Mesendoderm (in vitro differentiated cells): ENCODE results near the gene ABCB4.
A peak's percentile ranks its signal among the peaks of the same experiment; 100 is the strongest.
"Not testable (repeated sequence)": the region's sequence is repeated elsewhere in the genome, so short reads cannot be mapped to it uniquely, and the experiment has no call there.

Source experiments
- DNase-seq: peaks from one replicate; pipeline ENCODE4 v3.0.0; 2013
- H2AK5ac ChIP-seq: 2 replicates; pipeline ENCODE4 v1.6.1; 2013; ENCODE audit warnings: low read length, inconsistent platforms
- H2BK120ac ChIP-seq: 2 replicates; pipeline ENCODE4 v1.6.1; 2013; ENCODE audit warnings: low read depth, mild to moderate bottlenecking, low read length, moderate library complexity, mixed read lengths
- H2BK15ac ChIP-seq: replicated peaks from 2 replicates; pipeline ENCODE4 v1.6.1; 2013; ENCODE audit warnings: low read depth, mild to moderate bottlenecking, moderate library complexity
- H2BK5ac ChIP-seq: 2 replicates; pipeline ENCODE4 v1.6.1; 2013; ENCODE audit warnings: low read length, inconsistent platforms
- H3K18ac ChIP-seq: 2 replicates; pipeline ENCODE4 v1.6.1; 2013; ENCODE audit warnings: mild to moderate bottlenecking, low read length, mixed read lengths
- H3K23ac ChIP-seq: one replicate; pipeline ENCODE4 v1.6.1; 2013; ENCODE audit warnings: low read length
- H3K27ac ChIP-seq: 2 replicates; pipeline ENCODE4 v1.5.1; 2013; ENCODE audit warnings: low read depth, mild to moderate bottlenecking, inconsistent platforms, low read length, moderate library complexity
- H3K27me3 ChIP-seq: 2 replicates; pipeline ENCODE4 v1.6.1; 2013; ENCODE audit warnings: low read length, control low read depth, mild to moderate bottlenecking, inconsistent platforms; ENCODE audit not compliant: insufficient read depth, poor library complexity
- H3K36me3 ChIP-seq: 2 replicates; pipeline ENCODE4 v1.6.1; 2013; ENCODE audit warnings: low read length, inconsistent platforms; ENCODE audit not compliant: control insufficient read depth, insufficient read depth
- H3K4ac ChIP-seq: one replicate; pipeline ENCODE4 v1.6.1; 2013; ENCODE audit warnings: low read depth, mild to moderate bottlenecking, low read length, moderate library complexity
- H3K4me1 ChIP-seq: 2 replicates; pipeline ENCODE4 v1.6.1; 2013; ENCODE audit warnings: low read depth, low read length, inconsistent platforms; ENCODE audit not compliant: control insufficient read depth
- H3K4me2 ChIP-seq: 2 replicates; pipeline ENCODE4 v1.6.1; 2013; ENCODE audit warnings: low read length
- H3K4me3 ChIP-seq: 2 replicates; pipeline ENCODE4 v1.5.1; 2013; ENCODE audit warnings: mild to moderate bottlenecking, low read length
- H3K56ac ChIP-seq: one replicate; pipeline ENCODE4 v1.6.1; 2013; ENCODE audit warnings: low read length
- H3K79me1 ChIP-seq: 2 replicates; pipeline ENCODE4 v1.6.1; 2013; ENCODE audit warnings: low read length, inconsistent platforms
- H3K79me2 ChIP-seq: 2 replicates; pipeline ENCODE4 v1.6.1; 2013; ENCODE audit warnings: mild to moderate bottlenecking, low read length; ENCODE audit not compliant: control insufficient read depth, insufficient read depth
- H3K9ac ChIP-seq: 2 replicates; pipeline ENCODE4 v1.6.1; 2013; ENCODE audit warnings: low read length, inconsistent platforms
- H4K5ac ChIP-seq: one replicate; pipeline ENCODE4 v1.6.1; 2013; ENCODE audit warnings: low read length
- H4K8ac ChIP-seq: one replicate; pipeline ENCODE4 v1.6.1; 2013; ENCODE audit warnings: low read depth, mild to moderate bottlenecking, control low read depth, low read length, moderate library complexity
- WGBS: extraction: QIAGEN DNeasy Blood & Tissue Kit; methylation state at CpG from one replicate; pipeline ENCODE4 v1.1.7; 2013; ENCODE audit warnings: low lambda C conversion rate, missing lambda C conversion rate; ENCODE audit not compliant: insufficient coverage; ENCODE audit errors: extremely low coverage; 5-methylcytosine and 5-hydroxymethylcytosine counted together

Gene ABCB4

GRCh38 chr7:87464830-87465533 is 10.5 kb downstream of the ABCB4 start:
- not testable (repeated sequence) for H2BK15ac ChIP-seq, H3K27ac ChIP-seq, H3K4me1 ChIP-seq, H2BK5ac ChIP-seq, H3K79me2 ChIP-seq, H4K5ac ChIP-seq, H3K4ac ChIP-seq, H3K4me3 ChIP-seq, H3K36me3 ChIP-seq, H3K18ac ChIP-seq, H3K9ac ChIP-seq, H2AK5ac ChIP-seq, H2BK120ac ChIP-seq, H3K23ac ChIP-seq, H3K27me3 ChIP-seq, H3K79me1 ChIP-seq, H3K4me2 ChIP-seq, H4K8ac ChIP-seq
- peak; percentile 81 for DNase-seq
- WGBS, result no CpG with 5 or more reads among the region's 16 CpGs
- H3K56ac ChIP-seq, result peak overlapping the region; percentile 49

- no peak overlapping the region for H3K56ac ChIP-seq
- H3K4me1 ChIP-seq, result no peaks in the 10 kb centered on the region
- no peak overlapping the region for H3K4ac ChIP-seq
- no peak overlapping the region for H2BK120ac ChIP-seq
- DNase-seq, result no peak
- H3K18ac ChIP-seq, result no peak overlapping the region
- no peak overlapping the region for H3K23ac ChIP-seq
- H3K4me3 ChIP-seq, result no peak overlapping the region
- H3K36me3 ChIP-seq, result no peaks in the 10 kb centered on the region
- no peaks in the 10 kb centered on the region for H3K27me3 ChIP-seq
- no peak overlapping the region for H2BK15ac ChIP-seq
- no peak overlapping the region for H4K8ac ChIP-seq
- H2BK5ac ChIP-seq, result no peak overlapping the region
- no peaks in the 10 kb centered on the region for H3K79me2 ChIP-seq
- H3K9ac ChIP-seq, result no peak overlapping the region
- no peak overlapping the region for H2AK5ac ChIP-seq
- no CpG with 5 or more reads among the region's 2 CpGs for WGBS
- no peak overlapping the region for H4K5ac ChIP-seq
- H3K79me1 ChIP-seq, result no peaks in the 10 kb centered on the region
- no peak overlapping the region for H3K27ac ChIP-seq
- no peak overlapping the region for H3K4me2 ChIP-seq
These were observed 11.5 kb downstream of the ABCB4 start for GRCh38 chr7:87463982-87464381.

GRCh38 chr7:87460444-87460843 is 15.0 kb downstream of the ABCB4 start:
- not testable (repeated sequence) for H3K18ac ChIP-seq, H3K79me2 ChIP-seq, H2BK120ac ChIP-seq, H3K9ac ChIP-seq, H3K4me3 ChIP-seq, H3K4me1 ChIP-seq, H3K79me1 ChIP-seq, H3K27ac ChIP-seq, H3K4ac ChIP-seq, H4K8ac ChIP-seq, H2BK5ac ChIP-seq, H4K5ac ChIP-seq, H3K4me2 ChIP-seq, H3K36me3 ChIP-seq, H2BK15ac ChIP-seq, H2AK5ac ChIP-seq, H3K56ac ChIP-seq, H3K27me3 ChIP-seq, H3K23ac ChIP-seq, DNase-seq
- WGBS, result no CpG with 5 or more reads among the region's 3 CpGs

- Histone ChIP-seq H2BK15ac (no peak overlapping the region), H3K18ac (no peak overlapping the region), H2BK5ac (no peak overlapping the region), H3K4me2 (no peak overlapping the region), H3K79me2 (no peaks in the 10 kb centered on the region), H3K9ac (no peak overlapping the region), H2BK120ac (no peak overlapping the region), H3K27me3 (no peaks in the 10 kb centered on the region), H3K79me1 (no peaks in the 10 kb centered on the region), H4K5ac (no peak overlapping the region), H3K27ac (no peak overlapping the region), H3K4me1 (no peaks in the 10 kb centered on the region), H3K4ac (no peak overlapping the region), H3K56ac (no peak overlapping the region), H3K4me3 (no peak overlapping the region), H3K36me3 (no peaks in the 10 kb centered on the region), H2AK5ac (no peak overlapping the region), H4K8ac (no peak overlapping the region), H3K23ac (no peak overlapping the region)
- no CpG with 5 or more reads among the region's 2 CpGs for WGBS
- no peak for DNase-seq
These were observed 15.5 kb downstream of the ABCB4 start for GRCh38 chr7:87459941-87460340.

GRCh38 chr7:87458148-87458547 is 17.3 kb downstream of the ABCB4 start:
- Histone ChIP-seq H2BK120ac (no peak overlapping the region), H4K8ac (no peak overlapping the region), H2AK5ac (no peak overlapping the region), H3K4me1 (no peaks in the 10 kb centered on the region), H3K23ac (no peak overlapping the region), H3K79me2 (no peaks in the 10 kb centered on the region), H3K56ac (no peak overlapping the region), H3K27me3 (no peaks in the 10 kb centered on the region), H4K5ac (no peak overlapping the region), H2BK15ac (no peak overlapping the region), H3K27ac (no peak overlapping the region), H3K18ac (no peak overlapping the region), H3K4me3 (no peak overlapping the region), H3K79me1 (no peaks in the 10 kb centered on the region), H3K4ac (no peak overlapping the region), H3K4me2 (no peak overlapping the region), H2BK5ac (no peak overlapping the region), H3K9ac (no peak overlapping the region), H3K36me3 (no peaks in the 10 kb centered on the region)
- no peak for DNase-seq
- WGBS, result no CpG with 5 or more reads among the region's 3 CpGs

GRCh38 chr7:87456247-87456646 is 19.2 kb downstream of the ABCB4 start:
- DNase-seq, result peak; percentile 30
- no peak overlapping the region for H3K9ac ChIP-seq
- no peaks in the 10 kb centered on the region for H3K79me1 ChIP-seq
- no peaks in the 10 kb centered on the region for H3K27me3 ChIP-seq
- no peak overlapping the region for H3K4me2 ChIP-seq
- H3K79me2 ChIP-seq, result no peaks in the 10 kb centered on the region
- H2AK5ac ChIP-seq, result no peak overlapping the region
- no peak overlapping the region for H4K5ac ChIP-seq
- H3K4ac ChIP-seq, result no peak overlapping the region
- H2BK120ac ChIP-seq, result no peak overlapping the region
- no peak overlapping the region for H3K56ac ChIP-seq
- H3K36me3 ChIP-seq, result no peaks in the 10 kb centered on the region
- H3K27ac ChIP-seq, result no peak overlapping the region
- H2BK5ac ChIP-seq, result no peak overlapping the region
- H3K4me3 ChIP-seq, result no peak overlapping the region
- no peaks in the 10 kb centered on the region for H3K4me1 ChIP-seq
- no peak overlapping the region for H3K18ac ChIP-seq
- H4K8ac ChIP-seq, result no peak overlapping the region
- H2BK15ac ChIP-seq, result no peak overlapping the region
- no CpG with 5 or more reads among the region's 2 CpGs for WGBS
- no peak overlapping the region for H3K23ac ChIP-seq
